HG03139 (cell line): ENCODE measurements around the gene OR51V1.

Experiments
- ATAC-seq: cut with Tn5 transposase; IDR thresholded peaks from one replicate; pipeline ENCODE4 v1.9.1; 2021; ENCODE audit not compliant: unreplicated experiment

Gene OR51V1

GRCh38 chr11:5231111-5231510, 30.6 kb upstream of the OR51V1 start:
- no peak for ATAC-seq

DNA sequence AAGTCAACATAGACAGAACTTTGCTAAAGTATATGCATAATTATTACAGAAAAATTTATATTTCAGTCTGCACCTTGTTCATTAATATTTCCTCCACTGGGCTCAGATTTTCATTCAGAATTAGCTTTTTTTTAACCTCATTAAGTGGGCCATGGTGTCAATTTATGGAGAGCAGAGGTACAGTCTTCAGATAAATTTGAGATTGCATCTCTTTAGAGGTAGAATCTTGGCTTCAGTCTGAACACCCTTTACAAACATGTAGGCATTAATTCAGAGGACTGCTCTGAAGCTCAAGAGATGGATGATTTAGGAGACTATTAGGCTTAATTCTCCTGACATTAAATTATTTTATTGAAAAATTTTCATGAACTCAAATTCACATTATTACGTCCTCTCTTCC, 29.8 kb upstream of the OR51V1 start:
- ATAC-seq = no peak

GRCh38 chr11:5229796-5230195, 29.3 kb upstream of the OR51V1 start:
- ATAC-seq = no peak

DNA sequence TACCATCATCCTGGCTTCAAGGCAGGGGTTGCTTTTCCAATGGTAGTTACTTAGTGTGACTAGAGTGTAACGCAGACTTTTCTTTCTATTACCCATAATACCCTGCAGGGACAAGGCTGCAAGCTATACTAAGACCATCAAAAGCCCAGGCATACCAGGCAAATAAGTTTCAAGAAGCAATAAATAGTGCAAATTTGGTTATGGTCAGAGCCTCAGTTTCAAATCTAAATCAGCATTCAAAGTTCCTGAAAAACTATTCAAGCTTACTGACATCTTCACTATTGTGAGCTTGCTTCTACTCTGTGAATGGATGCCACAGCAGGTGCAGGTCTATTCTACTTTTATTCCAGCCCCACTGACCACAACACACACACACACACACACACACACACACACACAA, 28.9 kb upstream of the OR51V1 start:
- no peak for ATAC-seq

GRCh38 chr11:5228124-5228523, 27.6 kb upstream of the OR51V1 start:
- ATAC-seq = no peak

- no peak for ATAC-seq
These were observed 27.2 kb upstream of the OR51V1 start for GRCh38 chr11:5227681-5228080.

GRCh38 chr11:5226732-5227310, 26.3 kb upstream of the OR51V1 start, which contains the start of gene HBB:
HBB (minus strand) TSS chr11:5227071; CDS start chr11:5227021, 50 bp downstream.
- ATAC-seq = no peak

GRCh38 chr11:5225480-5225871, 25.0 kb upstream of the OR51V1 start:
- no peak for ATAC-seq

- no peak for ATAC-seq
These were observed 24.3 kb upstream of the OR51V1 start for GRCh38 chr11:5224538-5225479.

GRCh38 chr11:5223686-5224085, 23.2 kb upstream of the OR51V1 start:
- ATAC-seq = no peak

- ATAC-seq = no peak
These were observed 22.7 kb upstream of the OR51V1 start for GRCh38 chr11:5223146-5223545.

DNA sequence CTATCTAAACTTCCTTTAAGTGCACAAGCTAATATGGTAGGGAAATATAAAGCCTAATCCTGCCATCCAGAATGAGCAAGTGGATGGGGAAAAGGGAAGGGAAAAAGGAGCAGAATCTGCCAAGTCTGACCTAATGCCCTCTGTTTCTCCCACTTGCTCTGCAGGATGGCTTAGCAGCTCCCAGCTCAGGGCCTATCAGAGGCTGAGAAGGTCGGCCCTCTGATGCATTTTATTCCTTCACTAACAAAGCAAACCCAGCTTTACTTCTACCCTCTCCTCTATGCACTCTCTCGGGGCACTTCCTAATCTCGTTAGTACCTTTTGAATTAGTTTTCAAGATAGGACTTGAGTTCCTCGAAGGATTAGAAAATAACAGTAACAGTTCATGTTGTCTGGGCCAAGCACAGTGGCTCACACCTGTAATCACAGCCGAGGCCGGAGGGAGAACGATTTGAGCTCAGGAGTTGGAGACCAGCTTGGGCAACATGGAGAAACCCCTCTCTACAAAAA, 9.9 kb upstream of the OR51V1 start:
- no peak for ATAC-seq

DNA sequence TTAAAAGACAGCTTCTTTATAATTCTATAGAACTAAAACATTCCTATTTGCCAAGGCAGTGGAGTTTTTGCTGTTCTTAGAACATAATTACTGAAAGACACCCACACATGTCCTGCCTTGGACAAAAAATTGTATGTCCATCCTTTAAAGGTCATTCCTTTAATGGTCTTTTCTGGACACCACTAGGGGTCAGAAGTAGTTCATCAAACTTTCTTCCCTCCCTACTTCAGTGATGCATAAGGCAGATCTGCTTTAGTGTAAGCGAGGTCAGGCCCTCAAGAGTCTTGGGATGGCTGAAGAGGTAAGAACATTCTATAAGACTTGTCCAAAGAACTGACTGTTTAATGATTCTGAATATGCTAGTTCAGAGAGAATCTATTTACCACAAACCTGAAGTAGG, 4.3 kb upstream of the OR51V1 start:
- ATAC-seq = peak; percentile 82

GRCh38 chr11:5203366-5203765, 2.9 kb upstream of the OR51V1 start:
- ATAC-seq = no peak

DNA sequence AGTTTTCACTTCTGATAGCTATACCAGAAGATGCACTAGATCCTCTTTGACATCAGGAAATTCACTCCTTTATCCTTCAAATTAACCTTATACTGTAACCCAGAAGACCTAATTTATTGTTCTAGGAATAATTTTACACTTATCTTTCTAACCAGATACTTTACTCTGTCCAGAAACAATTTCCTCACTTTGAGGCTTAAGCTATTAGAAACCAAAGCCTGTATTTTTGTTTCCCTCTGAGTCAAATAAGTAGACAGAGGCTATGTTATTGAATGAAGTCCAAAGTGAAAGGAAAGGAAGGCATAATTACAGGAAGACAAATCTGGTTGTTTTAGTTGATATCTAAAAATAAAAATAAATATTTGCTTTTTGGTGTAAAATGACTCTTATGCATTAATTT, 2.2 kb downstream of the OR51V1 start:
- ATAC-seq = no peak

GRCh38 chr11:5197536-5197935, 2.9 kb downstream of the OR51V1 start:
- ATAC-seq = no peak

GRCh38 chr11:5196731-5197130, 3.8 kb downstream of the OR51V1 start:
- ATAC-seq = no peak

- ATAC-seq = no peak
These were observed 4.4 kb downstream of the OR51V1 start for GRCh38 chr11:5196067-5196466.

DNA sequence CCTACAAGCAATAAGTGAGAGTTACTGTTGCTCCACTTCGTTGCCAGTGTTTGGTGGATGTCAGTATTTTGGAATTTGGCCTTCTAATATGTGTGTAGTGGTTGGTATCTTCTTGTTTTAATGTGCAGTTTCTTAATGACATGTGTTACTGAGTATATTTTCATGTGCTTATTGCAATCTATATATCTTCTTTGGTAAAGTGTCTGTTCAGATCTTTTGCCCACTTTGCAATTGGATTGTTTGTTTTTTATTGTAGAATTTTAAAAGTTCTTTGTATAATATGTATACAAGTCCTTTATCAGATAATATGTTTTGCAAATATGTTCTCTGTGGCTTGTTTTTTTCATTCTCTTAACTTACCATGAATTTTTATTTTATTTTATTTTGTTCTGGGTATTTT, 7.7 kb downstream of the OR51V1 start:
- ATAC-seq = no peak

GRCh38 chr11:5188201-5188600, 12.3 kb downstream of the OR51V1 start:
- no peak for ATAC-seq

- no peak for ATAC-seq
These were observed 22.2 kb downstream of the OR51V1 start for GRCh38 chr11:5178046-5178837.
